ENCODE data around the gene ZC3H10.
"Not testable (repeated sequence)": the region's sequence is repeated elsewhere in the genome, so short reads cannot be mapped to it uniquely, and the experiment has no call there.

The ZC3H10 gene

DNA sequence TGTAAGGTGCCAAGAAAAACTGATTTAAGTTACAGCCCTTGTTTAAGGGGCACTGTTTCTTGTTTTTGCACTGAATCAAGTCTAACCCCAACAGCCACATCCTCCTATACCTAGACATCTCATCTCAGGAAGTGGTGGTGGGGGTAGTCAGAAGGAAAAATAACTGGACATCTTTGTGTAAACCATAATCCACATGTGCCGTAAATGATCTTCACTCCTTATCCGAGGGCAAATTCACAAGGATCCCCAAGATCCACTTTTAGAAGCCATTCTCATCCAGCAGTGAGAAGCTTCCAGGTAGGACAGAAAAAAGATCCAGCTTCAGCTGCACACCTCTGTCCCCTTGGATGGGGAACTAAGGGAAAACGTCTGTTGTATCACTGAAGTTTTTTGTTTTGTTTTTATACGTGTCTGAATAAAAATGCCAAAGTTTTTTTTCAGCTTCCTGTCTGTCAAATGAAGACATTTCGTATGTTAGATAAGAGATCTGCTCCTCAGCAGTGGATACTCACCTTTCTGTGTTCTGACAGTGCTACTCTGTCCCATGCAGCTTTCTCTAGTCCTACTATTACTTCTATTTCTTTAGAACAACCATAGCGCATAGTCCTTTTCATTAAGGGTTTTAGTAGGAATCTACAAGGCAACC lies 14.9 kb upstream of the ZC3H10 start:
- DNase-seq (ENCODE audit: low read depth): no peak

DNA sequence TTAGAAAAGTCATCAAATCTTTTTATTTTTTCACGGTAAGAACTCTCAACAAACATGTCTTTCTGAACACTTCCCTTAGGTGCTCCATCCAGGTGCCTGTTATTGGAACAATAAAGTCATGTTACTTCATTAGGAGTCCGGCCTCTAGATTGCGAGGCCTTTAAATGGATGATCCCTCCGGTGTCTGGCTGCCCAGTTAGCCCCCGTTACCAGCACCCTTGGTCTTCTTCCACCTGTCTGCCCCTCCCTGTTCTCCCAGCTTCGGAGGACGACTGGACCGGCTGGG lies 14.3 kb upstream of the ZC3H10 start:
- DNase-seq (ENCODE audit: low read depth): no peak

DNA sequence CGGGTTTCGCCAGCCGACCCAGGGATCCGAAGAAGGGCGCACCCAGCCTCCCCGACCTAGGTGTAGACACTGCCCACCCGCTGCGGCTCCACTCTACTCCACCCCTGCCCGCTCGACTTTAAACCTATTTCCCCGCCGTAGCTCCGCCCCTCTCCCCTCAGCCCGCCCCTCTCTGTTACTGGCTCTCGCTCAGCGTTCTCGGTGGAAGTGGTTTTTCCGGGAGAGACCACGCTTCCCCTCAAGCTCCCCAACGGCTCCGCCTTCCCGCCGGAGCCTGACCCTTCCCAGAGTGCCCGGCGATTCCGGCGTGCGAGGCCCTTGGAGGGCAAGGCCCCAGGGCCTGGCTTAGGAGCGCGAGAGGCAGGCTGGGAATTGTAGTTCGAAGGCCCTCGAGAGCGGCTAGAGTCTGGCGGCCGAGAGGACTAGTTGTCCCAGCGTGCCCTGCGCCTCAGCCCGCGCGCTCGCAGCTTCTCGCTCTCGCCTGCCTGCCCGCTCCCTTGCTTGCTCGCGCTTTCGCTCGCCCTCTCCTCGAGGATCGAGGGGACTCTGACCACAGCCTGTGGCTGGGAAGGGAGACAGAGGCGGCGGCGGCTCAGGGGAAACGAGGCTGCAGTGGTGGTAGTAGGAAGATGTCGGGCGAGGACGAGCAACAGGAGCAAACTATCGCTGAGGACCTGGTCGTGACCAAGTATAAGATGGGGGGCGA lies 13.8 kb upstream of the ZC3H10 start, which contains the start of gene PA2G4:
PA2G4 (plus strand) TSS at position 451 of the 706 bp plus-strand sequence; CDS start at position 630, 179 bp downstream.
- DNase-seq (ENCODE audit: low read depth): peak; percentile 94

DNA sequence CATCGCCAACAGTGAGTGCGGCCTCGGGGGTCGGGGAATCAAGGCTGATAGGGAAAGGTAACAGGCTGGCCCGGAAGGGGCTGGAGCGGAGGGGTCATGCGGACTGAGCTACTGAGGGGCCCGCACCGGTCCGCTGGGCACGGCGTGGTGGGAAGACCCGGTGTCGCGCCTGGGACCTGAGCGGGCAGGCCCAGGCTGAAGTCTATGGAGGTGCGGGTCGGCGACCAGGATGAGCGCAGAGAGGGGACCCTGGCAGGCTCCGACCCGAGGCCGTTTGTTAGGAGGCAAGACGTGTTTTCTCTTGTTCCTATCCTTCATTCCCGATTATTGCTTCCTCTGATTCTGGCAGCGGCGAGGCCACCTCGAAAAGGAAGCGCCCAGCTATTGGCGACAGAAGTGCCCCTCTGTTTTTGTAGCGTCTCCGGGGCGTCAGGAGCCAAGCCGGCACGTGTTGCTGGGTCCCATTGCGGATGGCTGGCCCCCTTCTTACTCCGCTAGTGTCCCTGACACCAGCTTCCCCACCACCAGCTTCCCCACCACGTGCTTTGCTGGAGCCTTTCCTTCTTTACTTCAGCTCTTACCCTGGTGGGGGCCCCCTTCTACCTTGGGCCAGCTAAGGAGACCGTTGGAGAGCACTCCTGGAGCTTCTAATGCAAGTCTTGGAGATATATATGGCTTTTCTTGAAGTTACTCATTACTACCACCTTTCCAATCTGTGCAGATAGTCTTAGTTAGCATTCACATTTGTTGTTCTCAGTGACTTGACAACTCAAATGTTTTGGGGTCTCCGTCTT lies 13.1 kb upstream of the ZC3H10 start:
- no peak for DNase-seq (ENCODE audit: low read depth)

DNA sequence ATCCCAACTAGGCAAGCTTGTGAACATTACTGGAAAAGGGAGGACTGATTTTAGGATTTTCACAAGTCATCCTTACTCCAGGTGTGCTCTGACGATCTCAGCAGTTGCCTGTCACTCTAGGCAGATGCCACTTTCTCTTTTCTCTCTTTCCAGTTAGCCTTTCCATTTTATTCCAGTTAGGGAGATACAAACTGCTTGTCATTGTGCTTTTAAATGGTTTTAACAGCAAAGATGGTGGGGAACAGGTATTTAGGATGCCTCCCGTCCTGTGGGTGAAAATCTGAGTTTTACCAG lies 12.5 kb upstream of the ZC3H10 start:
- no peak for DNase-seq (ENCODE audit: low read depth)

DNA sequence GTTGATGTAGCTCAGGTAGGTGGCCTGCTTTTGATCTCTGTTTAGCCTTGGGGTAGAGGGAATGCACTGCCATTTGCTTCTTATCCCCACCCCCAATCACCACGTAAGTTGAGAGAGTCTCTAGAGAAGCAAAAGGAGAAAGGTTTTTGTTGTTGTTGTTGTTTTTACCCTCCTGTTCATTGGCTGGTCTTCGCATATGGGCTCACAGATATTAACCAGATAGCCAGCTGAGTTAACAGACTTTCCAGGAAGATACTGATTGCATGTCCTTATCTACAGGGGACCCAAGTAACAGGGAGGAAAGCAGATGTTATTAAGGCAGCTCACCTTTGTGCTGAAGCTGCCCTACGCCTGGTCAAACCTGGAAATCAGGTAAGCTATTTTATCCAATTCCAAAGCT lies 10.8 kb upstream of the ZC3H10 start:
- no peak for DNase-seq (ENCODE audit: low read depth)

DNA sequence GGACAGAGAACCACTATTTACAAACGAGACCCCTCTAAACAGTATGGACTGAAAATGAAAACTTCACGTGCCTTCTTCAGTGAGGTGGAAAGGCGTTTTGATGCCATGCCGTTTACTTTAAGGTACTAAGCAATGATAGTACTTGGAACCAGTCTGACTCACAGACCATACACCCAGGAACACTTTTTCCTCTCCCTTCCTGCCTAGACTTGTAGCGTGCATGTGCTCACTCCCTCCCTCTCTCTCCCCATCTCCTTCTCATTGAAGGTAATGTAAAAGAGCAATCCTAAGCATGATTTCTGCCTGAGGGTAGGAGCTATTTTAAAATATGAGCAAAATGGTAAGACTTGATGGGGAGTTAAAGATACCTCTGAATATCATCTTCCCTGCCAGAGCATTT lies 7.5 kb upstream of the ZC3H10 start:
- no peak for DNase-seq (ENCODE audit: low read depth)

DNA sequence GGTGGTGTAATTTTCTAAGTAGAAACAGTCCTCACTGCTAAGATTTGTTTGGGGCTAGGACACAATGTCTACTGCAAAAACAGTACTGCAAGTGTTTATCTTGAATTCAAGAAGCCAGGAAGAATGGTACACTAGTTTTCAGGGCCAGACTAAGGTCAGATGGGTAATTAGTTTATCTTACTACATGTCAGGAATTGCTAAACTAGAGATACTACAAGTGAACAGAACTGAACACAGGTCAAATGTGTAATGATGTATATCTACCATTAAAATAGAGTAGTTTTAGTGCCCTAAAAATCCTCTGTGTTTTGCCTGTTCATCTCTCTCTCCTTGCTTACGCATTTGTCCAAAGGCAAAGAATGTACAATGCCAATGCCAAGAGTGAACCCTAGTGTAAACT lies 4.0 kb upstream of the ZC3H10 start:
- DNase-seq (ENCODE audit: low read depth): no peak

DNA sequence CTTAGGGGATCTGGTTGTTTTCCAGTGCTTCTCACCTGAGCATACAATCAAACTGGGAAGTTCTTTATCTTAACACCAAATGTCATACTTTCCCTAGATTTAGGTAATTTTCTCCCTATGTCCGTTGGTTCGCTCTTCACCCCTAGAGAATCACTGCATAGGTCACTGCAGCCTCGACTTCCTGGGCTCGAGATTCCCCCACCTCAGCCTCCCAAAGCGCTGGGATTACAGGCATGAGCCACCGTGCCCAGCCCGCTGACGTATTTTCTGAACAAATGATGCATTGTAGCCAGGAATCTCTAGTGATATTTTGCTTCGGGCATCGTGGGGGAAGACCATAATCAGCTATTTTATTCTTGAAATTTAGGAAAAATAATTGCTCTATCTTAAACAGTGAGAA lies 2.7 kb upstream of the ZC3H10 start:
- no peak for DNase-seq (ENCODE audit: low read depth)

DNA sequence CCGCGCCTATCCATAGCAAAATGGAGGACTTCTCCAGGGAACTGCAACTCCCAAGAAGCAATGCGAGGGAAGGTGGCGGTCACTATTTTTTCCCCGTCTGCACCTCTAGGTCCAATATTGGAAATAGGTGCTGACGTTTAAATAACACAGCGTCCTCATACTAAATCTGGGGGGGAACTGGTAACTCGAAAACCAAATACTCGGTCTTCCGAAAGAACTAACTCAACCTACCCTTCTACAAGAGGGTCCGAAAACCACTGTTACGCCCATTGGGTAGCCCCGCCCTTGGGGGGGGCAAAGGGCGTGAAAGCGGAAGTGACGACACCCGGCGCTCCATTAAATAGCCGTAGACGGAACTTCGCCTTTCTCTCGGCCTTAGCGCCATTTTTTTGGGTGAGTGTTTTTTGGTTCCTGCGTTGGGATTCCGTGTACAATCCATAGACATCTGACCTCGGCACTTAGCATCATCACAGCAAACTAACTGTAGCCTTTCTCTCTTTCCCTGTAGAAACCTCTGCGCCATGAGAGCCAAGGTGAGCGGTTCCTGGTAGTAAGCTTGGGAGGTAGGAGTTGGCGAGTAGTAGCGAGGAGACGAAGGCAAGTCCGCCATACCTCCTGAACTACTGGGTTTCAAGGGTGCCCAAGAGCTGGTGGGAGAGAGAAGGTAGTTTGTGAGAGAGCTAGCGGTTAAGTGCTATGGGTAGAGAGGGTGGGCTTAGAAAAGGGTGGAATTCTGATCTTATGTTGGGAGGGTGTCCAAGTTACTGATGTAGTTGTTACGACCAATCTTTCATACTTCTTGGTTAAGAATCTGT lies 1.6 kb upstream of the ZC3H10 start, which contains the start of gene RPL41:
RPL41 (plus strand) TSS at position 367 of the 815 bp plus-strand sequence.
- peak; percentile 88 for DNase-seq (ENCODE audit: low read depth)

DNA sequence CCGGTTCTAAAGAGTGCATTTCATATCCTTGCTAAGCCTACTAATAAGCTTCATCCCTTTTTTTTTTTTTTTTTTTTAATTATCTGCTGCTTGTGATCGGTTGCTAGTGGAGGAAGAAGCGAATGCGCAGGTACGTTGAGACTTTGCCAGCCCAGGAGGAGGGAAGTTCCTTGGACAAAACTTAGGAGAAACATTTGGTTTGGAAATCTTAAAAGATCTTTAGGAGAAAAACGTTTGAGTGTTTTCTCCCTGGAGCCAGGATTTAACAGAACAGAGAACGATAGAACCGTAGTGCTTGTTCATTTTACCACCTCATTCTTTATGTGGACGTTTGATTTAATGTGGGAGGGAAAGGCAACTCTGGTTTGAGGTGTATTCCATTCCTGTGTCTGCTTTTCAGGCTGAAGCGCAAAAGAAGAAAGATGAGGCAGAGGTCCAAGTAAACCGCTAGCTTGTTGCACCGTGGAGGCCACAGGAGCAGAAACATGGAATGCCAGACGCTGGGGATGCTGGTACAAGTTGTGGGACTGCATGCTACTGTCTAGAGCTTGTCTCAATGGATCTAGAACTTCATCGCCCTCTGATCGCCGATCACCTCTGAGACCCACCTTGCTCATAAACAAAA lies 872 bp upstream of the ZC3H10 start:
- not testable (repeated sequence) for DNase-seq (ENCODE audit: low read depth)

DNA sequence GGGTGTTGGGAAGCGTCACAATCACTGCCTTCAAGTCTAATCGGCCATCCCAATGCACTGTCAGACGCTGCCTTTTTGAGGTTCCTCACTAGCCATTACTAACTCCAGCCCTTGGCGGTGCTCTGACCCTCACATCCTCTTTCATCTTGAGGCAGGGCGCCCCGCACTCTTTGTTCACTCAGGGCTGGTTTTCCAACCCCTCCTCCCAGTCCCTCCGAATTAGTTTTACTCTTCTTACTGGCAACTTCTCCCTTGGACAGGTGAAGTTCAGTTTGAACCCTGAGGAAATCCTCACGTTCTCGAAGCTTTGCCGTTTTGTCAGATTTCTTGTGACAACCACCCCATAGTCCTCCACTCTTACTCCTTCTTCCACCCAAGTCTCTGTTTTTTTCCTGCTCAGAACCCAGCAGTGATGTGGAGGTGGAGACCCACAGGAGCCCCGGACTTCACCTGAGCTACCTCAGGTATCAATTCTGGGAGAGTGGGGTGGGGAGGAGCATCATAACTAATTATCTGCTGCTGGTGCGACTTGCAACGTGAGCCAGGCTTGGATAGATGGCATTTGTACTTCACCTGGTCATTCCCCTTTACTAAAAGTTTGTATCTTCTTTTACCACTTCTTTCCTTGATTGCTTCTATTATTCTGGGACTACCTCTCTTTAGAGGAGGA lies 757 bp downstream of the ZC3H10 start:
- no peak for DNase-seq (ENCODE audit: low read depth)

DNA sequence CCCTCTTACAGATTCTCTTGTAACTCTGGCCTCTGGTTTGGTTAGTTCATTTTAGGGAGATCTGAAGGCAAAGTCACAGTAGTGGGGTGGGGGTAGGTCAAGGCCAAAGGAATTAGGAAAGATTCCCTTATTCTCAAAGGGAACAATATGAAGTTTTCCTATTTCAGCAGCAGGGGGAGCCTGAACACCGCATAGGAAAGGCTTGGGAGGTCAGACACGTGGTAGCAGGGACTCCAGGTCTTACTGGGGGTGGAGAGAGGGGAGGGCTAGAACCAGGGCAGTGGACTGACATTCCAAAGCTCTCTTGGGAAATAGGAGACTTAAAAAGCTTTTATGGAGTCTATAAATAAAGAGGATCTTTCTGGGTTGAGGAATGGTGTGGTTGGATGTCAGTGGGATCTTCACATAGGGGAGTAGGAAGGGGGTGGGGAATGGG lies 1.3 kb downstream of the ZC3H10 start:
- peak; percentile 51 for DNase-seq (ENCODE audit: low read depth)

DNA sequence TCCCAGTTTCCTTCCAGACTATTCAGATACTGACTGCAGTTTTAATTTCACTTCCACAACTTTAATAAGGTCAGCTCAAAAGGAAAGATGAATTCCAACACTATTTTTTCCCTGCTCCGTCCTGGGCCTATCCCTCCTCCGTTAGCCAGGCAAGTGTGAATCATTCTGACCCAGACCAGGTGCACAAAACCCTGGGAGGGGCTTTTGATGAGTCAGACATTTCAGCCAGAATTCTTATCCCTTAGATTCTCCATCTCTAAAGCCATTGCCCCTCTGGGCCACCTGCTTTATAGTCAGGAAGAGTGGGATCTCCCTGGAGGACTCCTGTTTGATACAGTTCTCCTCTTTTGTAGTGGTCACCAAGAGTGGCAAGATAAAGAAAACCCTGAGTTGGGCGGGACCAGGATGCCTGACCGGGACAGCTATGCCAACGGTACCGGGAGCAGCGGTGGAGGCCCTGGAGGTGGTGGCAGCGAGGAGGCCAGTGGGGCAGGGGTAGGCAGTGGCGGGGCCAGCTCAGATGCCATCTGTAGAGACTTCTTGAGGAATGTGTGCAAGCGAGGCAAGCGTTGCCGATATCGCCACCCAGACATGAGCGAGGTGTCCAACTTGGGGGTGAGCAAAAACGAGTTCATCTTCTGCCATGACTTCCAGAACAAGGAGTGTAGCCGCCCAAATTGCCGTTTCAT lies 2.2 kb downstream of the ZC3H10 start:
- no peak for DNase-seq (ENCODE audit: low read depth)

DNA sequence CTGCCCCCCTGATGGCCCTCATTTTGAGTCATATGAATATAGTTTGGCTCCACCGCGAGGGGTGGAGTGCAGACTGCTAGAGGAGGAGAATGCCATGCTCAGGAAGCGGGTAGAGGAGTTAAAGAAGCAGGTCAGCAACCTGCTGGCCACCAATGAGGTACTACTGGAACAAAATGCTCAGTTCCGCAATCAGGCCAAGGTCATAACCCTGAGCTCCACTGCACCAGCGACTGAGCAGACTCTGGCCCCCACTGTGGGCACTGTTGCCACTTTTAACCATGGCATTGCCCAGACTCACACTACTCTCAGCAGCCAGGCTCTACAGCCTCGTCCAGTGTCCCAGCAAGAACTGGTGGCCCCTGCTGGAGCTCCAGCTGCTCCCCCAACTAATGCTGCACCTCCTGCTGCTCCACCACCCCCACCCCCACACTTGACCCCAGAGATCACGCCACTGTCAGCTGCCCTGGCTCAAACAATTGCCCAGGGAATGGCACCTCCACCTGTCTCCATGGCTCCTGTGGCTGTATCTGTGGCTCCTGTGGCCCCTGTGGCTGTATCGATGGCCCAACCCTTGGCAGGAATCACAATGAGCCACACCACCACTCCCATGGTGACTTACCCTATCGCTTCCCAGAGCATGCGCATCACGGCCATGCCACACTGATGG lies 3.3 kb downstream of the ZC3H10 start:
- no peak for DNase-seq (ENCODE audit: low read depth)

DNA sequence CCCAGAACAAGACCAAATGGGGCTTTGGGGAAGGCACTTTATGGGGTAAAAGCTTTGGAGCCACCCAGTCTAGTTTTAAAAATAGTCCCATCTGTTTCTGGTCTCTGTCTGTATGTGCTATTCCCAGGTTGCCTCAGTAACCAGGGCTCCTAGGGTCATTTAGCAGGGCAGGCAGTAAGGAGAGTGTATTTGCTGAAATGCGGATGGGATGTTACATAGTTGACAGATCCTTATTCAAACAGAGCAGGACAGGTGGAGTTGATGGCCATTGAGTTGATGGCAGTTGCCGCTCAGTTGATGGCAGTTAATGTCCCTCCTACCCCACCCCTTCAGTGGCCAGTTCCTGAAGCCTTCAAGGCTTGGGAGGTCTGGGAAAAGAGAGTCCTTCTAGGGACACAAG lies 4.6 kb downstream of the ZC3H10 start:
- DNase-seq (ENCODE audit: low read depth): no peak

DNA sequence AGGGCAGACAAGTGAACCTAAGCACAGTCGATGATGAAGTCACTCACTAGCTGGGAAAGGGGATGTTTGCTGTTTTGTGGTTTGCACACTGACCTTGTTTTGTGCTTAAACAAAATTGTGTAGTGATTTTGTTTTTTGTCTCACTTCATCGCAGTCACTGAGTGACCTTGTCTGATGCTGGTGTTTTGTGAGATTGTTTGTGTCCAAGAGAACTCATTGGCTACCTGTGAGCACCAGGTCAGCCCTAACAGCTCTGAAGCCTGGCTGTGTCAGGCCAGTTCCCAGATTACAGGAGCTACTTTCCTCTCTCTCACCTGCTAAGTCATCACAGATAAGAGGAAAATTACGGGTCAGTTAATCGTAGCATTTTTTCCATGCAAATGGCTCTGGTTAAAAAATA lies 6.1 kb downstream of the ZC3H10 start:
- no peak for DNase-seq (ENCODE audit: low read depth)

DNA sequence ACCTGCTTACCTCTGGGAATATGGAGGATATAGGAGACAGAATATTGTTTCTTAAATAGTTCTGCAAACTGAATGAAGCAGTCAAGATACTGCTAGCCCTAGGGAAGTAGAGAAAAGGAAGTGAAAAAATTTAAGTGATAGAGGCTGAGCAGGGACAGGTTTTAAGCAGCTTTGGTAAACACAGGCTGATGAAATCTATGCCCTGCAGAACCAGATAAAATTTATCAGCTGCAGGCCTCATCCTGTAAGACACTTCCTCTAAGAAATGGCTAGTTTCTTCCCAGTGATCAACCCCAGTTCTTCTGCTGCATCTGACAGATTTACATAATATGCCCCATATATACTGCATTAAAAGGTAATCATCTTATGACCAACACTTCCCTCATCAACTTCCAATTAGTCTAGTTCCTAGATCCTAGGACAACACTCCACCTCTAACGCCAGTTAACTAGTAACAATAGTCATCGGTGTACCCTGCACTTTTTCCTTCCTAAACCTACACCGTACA lies 8.7 kb downstream of the ZC3H10 start:
- DNase-seq (ENCODE audit: low read depth): no peak

DNA sequence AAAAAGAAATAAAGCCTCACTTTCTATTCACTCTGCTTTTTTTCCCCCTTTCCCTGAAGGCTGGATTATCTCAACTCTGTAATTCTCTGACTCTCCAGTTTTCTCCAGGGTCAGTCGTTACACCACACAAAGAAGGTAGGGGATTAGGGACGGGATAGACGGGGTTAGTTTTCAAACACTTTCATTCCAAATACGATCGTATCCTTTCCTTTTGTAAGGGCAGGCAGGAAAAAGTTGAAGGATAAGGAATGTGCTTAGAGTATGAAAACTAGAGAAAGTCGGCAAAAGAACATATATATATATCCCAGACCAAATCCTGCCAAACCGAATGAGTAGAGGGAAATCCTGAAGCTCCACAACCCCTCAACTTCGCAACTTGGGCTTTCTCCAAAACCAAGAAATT lies 9.4 kb downstream of the ZC3H10 start:
- no peak for DNase-seq (ENCODE audit: low read depth)

All from stimulated activated CD4-positive, alpha-beta T cell treated with anti-CD3 and anti-CD28 coated beads, Interleukin-2, amount 100 ng/mL, for 4 hours (primary cell).